Measurements from ENCODE around the gene TUBA1A.

DNA sequence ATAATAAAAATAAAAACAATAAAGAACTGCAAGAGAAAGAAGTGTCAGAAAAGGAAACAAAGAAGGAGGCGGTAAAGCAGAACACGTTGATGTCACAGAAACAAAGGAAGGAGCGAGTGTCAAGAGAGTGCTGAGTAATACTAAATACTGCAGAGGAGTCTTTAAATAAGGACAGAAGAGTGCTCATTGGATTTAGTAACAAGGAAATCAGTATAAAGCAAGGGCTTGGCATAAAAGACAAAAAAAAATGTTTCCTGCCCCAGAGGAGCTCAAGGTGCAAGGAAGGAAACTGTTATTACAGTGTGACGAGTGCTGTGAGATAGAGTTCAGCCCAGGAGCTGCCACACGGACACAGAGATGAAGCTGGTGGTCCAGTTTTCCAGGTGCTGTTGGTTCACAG lies 8.4 kb upstream of the TUBA1A start:
- TF ChIP-seq HOXA7 (CRISPR knock-in tag; IDR thresholded peaks at IDR 0.05) = no peak
- no peak for TF ChIP-seq NFE2L2 (conservative IDR thresholded peaks at IDR 0.05; ENCODE audit: low read length)
- TF ChIP-seq, protein P1, sequence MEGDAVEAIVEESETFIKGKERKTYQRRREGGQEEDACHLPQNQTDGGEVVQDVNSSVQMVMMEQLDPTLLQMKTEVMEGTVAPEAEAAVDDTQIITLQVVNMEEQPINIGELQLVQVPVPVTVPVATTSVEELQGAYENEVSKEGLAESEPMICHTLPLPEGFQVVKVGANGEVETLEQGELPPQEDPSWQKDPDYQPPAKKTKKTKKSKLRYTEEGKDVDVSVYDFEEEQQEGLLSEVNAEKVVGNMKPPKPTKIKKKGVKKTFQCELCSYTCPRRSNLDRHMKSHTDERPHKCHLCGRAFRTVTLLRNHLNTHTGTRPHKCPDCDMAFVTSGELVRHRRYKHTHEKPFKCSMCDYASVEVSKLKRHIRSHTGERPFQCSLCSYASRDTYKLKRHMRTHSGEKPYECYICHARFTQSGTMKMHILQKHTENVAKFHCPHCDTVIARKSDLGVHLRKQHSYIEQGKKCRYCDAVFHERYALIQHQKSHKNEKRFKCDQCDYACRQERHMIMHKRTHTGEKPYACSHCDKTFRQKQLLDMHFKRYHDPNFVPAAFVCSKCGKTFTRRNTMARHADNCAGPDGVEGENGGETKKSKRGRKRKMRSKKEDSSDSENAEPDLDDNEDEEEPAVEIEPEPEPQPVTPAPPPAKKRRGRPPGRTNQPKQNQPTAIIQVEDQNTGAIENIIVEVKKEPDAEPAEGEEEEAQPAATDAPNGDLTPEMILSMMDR (IDR thresholded peaks at IDR 0.05) = no peak
- no peak for TF ChIP-seq HOXB5 (CRISPR knock-in tag; IDR thresholded peaks at IDR 0.05)
- no peak for TF ChIP-seq SMC3 (IDR thresholded peaks at IDR 0.05)
- TF ChIP-seq POLR2A (IDR thresholded peaks at IDR 0.05; ENCODE audit: low read length) = no peak
- no peak for TF ChIP-seq EP300 (IDR thresholded peaks at IDR 0.05)
- no peak for TF ChIP-seq MYC (IDR thresholded peaks at IDR 0.05; ENCODE audit: borderline replicate concordance, low read length)
- TF ChIP-seq CEBPB (IDR thresholded peaks at IDR 0.05) = no peak
- TF ChIP-seq REST (IDR thresholded peaks at IDR 0.05) = no peak
- no peak for TF ChIP-seq POLR2AphosphoS2 (conservative IDR thresholded peaks at IDR 0.05; ENCODE audit: low read length)
